GM21786 (cell line): Measurements from ENCODE around the gene PLEKHA6.
A peak's percentile ranks its signal among the peaks of the same experiment; 100 is the strongest.

ENCODE experiments used
- ATAC-seq: cut with Tn5 transposase; IDR thresholded peaks from one replicate; pipeline ENCODE4 v1.9.1; 2021; ENCODE audit not compliant: unreplicated experiment

The PLEKHA6 gene

DNA sequence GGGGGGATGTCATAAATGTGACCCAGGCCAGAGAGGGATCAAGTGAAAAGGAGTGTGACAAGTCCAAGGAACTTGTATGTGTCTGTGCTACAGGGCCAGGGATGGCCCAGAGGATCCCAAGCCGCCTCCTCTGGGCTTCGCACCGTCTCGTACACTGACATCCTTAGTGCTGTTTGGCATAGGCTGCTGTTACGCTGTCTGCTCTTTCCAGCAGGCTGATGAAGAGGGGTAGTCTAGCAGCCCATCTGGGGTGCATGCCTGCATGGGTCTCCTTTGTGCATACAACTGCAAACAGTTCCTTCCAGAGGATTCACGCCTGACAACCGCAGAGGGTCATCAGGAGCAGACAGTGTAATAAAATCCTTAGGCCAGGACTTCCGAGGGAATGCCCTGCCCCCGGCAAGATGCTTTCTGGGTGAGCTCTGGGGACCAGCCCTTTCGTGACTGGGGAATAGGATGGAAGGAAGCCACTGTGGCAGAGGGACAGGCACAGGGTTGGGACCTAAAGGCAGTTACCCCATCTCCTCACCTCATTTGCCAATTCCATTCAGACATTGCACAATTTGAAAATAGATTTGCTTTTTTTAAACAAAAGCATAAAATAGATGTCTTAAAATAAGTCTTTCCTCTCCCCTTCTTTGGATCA, 139.6 kb downstream of the PLEKHA6 start:
- no peak for ATAC-seq

GRCh38 chr1:204218552-204218951, 141.2 kb downstream of the PLEKHA6 start:
- no peak for ATAC-seq

DNA sequence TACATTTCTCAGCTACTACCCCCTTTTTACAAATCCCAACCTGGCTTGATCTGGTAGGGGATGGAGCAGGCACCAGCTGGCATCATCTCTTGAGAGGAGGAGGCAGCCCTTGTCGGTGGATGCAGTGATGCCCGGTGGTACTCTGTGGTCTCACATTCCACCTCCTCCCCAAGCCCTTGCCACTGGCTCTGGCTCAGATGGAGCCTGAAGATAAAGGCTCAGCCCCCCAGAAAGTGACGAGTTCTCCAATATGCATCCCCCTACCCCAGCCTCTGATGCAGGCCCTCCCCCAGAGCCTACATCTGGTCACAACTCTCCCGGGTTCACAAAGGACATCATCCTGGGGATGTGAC, 142.1 kb downstream of the PLEKHA6 start:
- ATAC-seq: no peak

GRCh38 chr1:204216880-204217647, 142.7 kb downstream of the PLEKHA6 start:
- ATAC-seq: no peak

- ATAC-seq: no peak
Measured at GRCh38 chr1:204216236-204216635, 143.5 kb downstream of the PLEKHA6 start.

GRCh38 chr1:204213668-204214662, 145.8 kb downstream of the PLEKHA6 start, which contains the start of gene GOLT1A:
TSS of gene GOLT1A (minus strand) at chr1:204213988. CDS start at chr1:204213906, 82 bp downstream.
- ATAC-seq: peak; percentile 77

GRCh38 chr1:204212715-204213114, 147.0 kb downstream of the PLEKHA6 start:
- no peak for ATAC-seq

DNA sequence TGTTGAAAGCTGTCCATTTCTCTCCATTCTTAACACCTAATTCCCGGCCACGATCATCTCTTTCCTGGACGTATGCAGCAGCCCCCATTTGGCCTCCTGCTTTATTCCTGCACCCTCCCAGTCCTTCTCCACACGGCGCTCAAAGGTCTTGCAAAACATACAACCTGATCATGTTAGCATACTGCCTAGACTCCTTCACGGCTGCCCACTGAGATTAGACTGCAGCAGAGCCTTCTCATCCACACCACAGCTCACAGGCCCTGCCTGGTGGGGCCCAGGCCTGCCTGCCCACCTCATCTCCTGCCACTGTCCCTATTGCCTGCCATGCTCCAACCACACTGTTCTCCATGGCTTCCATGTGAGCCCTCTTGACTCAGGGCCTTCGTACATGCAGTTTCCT, 148.7 kb downstream of the PLEKHA6 start:
- ATAC-seq: no peak

DNA sequence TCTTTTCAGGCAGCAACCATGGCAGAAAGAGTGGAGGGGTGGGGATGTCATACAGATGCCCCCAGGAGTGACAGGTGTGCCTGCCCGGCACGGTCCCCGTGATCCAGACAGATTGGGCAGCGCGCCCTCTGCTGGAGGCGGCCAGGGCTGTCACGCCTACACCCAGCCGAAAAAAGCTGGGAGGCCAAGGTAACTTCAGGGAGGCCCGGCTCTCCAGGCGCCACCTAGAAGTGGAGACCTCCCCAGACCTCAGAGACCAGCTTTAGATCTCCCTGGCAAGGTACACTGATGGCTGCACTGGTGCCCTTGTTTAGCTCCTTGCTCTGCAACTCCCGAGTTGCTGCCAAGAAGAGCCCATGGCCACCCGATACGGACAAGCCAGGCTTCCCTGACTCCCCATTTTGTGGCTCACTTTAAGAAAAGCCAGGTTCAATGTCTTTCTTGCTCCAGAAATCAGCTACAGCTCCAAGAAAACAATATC, 152.6 kb downstream of the PLEKHA6 start:
- no peak for ATAC-seq

GRCh38 chr1:204206121-204206520, 153.6 kb downstream of the PLEKHA6 start:
- ATAC-seq: no peak

DNA sequence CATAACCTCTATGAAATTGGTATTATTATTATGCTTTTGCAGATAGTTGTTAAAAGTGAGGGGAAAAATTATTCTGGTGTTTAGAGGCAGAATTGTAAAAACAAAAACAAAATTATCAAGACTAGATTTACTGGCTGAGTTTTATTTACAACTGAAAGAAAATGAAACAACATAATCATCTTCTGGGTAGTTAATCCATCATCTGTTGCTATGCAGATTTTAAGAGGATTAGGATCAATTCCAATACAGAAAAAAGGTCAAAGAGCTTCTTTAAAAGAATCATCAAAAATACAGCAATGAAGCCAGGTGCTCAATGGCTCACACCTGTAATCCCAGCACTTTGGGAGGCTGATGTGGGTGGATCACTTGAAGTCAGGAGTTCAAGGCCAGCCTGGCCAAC, 154.2 kb downstream of the PLEKHA6 start:
- ATAC-seq: no peak

DNA sequence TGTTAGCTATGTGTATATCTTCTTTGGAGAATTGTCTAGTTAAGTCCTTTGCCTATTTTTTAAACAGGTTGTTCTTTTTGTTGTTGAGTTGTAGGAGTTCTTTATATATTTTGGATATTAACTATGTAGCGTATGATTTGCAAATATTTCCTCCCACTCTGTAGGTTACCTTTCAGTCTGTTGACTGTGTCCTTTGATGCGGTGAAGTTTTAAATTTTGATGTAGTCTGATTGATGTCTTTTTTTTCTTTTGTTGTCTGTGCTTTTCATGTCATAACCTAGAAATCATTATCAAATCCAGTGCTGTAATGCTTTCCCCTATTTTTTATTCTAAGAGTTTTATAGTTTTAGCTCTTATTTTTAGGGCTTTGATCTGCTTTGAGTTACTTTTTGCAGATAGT, 154.8 kb downstream of the PLEKHA6 start:
- ATAC-seq: no peak

- ATAC-seq: no peak
Measured at GRCh38 chr1:204203206-204203767, 156.4 kb downstream of the PLEKHA6 start.

DNA sequence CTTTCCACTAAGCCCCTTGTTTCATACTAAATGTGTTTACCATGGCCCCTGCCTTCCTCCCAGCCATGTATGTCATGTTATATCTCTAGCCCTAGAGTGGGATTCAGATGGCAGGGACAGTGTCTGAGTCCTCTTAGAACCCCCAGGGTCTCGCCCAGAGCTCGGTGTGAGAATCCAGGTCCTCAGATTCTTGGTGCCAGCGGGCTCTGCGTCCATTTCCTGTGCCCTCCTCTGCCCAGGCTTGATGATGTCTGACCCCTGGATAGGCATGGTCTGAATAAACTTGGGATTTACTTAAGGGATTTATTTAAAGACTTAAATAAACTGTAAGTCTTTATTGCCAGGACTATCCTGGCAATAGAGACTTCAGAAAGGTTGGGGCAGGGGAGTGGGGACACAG, 157.2 kb downstream of the PLEKHA6 start:
- no peak for ATAC-seq

GRCh38 chr1:204201348-204202040, 158.2 kb downstream of the PLEKHA6 start:
- ATAC-seq: no peak

DNA sequence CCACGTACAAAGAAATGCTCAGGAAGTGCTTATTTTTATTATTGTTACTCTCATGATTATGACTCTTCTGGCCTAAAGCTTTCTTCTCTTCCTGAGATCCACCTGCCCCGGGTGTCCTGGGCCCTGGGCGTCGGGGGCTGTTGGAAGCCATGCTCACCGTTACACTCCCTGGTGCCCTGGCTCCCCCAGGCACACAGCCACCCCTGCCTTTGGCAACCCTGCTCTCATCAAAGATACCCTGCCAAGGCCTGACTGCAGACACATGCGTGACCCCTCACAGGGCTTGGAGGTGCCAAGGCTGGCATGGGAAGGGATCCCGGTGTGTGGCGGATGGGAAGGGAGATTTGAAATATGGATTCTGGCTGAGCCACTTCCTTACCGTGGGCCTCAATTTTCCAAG, 160.2 kb downstream of the PLEKHA6 start:
- no peak for ATAC-seq

GRCh38 chr1:204198348-204199340, 161.1 kb downstream of the PLEKHA6 start:
- no peak for ATAC-seq

DNA sequence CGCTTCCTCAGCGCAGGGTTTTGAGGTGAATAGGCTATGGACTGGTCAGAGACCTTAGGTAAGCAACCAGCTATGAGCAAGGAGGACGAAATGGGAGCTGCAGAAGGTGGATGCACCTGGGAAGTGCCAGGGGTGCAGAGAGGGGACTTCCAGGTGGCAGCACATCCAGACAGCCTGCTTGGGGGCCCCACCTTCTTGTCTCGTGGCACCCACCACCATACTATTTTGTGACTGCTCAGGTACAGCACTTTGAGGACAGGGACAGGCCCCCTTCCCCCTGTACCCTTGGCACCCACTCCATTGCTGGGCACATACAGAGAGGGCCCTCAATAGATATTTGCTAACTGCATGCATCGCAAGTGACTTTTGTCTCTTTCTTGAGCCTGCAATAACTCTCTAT, 162.7 kb downstream of the PLEKHA6 start:
- ATAC-seq: no peak
